SK-N-MC (cell line): ENCODE data around the gene NTPCR.

Experiments used
- EZH2 ChIP-seq: fragments of 200-600 bp; sonication (generic); IDR thresholded peaks from one replicate; pipeline ENCODE4 v1.6.1; 2017; ENCODE audit warnings: antibody characterized with exemption
- POLR2AphosphoS5 ChIP-seq: IDR thresholded peaks from 2 replicates; pipeline ENCODE4 v1.6.1; 2012; ENCODE audit warnings: mild to moderate bottlenecking, low read depth, low read length, borderline replicate concordance

DNA sequence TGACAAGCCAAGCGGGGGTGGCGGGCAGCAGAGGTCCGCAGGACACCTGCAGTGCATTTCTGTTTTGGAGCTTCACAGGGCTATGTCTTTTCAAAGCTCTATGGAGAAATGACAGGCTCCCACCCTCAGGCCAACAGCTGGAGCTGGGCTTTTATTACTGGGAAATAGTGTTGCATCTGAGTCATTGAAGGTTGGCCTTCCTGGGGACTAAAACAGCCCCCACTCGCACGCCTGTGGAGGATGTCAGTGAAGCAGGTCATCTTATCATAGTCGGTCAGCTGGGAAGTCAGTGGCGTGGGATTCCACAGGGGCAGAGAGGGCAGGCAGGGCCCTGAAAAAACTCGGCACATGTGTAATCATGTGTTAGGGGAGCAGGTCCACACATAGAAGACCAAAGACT, 55.3 kb downstream of the NTPCR start:
- TF ChIP-seq POLR2AphosphoS5 (no peak), EZH2 (no peak)
